Measurements from ENCODE around the gene XPR1.
"Not testable (repeated sequence)": the region's sequence is repeated elsewhere in the genome, so short reads cannot be mapped to it uniquely, and the experiment has no call there.

Gene XPR1

GRCh38 chr1:180724055-180724454, 92.2 kb downstream of the XPR1 start:
- DNase-seq: no peak

GRCh38 chr1:180726024-180726423, 94.2 kb downstream of the XPR1 start:
- not testable (repeated sequence) for DNase-seq

GRCh38 chr1:180727751-180728150, 95.9 kb downstream of the XPR1 start:
- not testable (repeated sequence) for DNase-seq

DNA sequence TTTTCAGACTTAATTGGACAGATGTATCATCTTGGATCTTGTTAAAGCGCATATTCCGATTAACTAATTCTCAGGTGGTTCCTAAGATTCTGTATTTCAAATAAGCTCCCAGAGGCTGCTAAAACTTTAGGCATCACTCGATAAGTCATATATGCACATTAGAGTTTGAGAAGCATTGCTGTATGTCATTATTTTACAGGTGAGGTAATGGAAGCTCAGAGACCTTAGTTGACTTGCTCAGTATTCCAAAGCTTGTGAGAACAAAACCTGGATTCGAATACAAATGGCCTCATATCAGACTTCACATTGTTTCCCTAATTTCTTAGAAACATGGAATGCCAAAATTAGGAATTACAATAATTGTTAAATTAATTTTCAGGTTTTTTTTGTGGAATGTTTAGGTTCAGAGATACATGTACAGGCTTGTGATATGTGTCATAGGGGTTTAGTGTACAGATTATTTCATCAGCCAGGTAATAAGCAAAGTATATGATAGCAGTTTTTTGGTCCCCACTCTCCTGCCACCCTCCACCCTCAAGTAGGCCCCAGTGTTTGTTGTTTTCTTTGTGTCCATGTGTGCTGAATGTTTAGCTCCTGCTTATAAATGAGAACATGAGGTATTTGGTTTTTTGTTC, 96.8 kb downstream of the XPR1 start:
- DNase-seq: no peak

GRCh38 chr1:180731131-180731530, 99.3 kb downstream of the XPR1 start:
- DNase-seq: no peak

DNA sequence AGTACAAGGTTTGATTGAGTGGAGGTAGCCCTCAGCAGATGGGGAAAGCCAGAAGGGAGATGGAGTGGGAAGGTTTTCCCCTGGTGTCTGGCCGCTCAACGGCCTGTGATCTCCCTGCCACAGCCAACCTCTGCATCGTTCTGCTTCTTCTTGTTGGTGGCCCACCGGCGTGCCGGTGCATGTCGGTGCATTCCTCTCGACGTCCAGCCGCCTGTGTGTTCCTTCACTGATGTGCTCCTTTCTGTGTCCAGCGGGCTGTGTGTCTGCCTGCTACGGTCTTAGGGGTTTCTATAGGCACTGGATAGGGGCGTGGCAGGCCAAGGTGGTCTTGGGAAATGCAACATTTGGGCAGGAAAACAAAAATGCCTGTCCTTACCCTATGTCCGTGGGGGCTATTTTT, 101.0 kb downstream of the XPR1 start:
- DNase-seq: no peak

GRCh38 chr1:180734366-180734765, 102.5 kb downstream of the XPR1 start:
- DNase-seq: no peak

DNA sequence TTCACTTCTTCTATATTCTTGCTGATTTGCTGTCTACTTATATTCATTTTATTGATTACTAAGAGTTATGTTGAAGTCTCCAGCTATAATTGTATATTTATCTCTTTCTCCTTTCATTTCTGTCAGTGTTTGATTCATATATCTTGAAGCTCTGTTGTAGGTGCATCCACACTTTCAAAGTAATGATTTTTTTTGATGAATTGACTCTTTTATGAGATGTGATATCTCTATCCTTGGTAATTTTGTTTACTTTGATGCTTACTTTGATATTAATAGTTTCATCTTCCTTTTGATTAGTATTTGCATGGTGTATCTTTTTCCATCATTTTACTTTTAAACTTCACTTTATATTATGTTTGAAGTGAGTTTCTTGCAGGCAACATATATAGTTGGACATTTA, 110.8 kb downstream of the XPR1 start:
- DNase-seq: no peak

GRCh38 chr1:180743868-180744267, 112.0 kb downstream of the XPR1 start:
- no peak for DNase-seq

GRCh38 chr1:180745098-180745497, 113.3 kb downstream of the XPR1 start:
- DNase-seq: no peak

GRCh38 chr1:180751921-180752320, 120.1 kb downstream of the XPR1 start:
- DNase-seq: no peak

DNA sequence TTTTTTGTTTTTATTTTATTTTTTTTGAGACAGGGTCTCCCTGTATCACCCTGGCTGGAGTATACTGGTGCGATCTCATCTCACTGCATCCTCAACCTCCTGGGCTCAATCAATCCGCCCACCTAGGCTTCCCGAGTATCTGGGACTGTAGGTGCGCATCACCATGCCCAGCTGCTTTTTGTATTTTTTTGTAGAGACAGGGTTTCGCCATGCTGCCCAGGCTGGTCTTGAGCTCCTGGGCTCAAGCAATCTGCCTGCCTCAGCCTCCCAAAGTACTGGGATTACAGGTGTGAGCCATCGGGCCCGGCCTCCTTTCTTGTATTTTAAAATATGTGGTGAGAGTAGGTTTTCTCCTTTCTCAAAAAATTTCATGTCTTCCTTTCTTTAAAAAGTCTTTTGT, 122.6 kb downstream of the XPR1 start:
- no peak for DNase-seq

DNA sequence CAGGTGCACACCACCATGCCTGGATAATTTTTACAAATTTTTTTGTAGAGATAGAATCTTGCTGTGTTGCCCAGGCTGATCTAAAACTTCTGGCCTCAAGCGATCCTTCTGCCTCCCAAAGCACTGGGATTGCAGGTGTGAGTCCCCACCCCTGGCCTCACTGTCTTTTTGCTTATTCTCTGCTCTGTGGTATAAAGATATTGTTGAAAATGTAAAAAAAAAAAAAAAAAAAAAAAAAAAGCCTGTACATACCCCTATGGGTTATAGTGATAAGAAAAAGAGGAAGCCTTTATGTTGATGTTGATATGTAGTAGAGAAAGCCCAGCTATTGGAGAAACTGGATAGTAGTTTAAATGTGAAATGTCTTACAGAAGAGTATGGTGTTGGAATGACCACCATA, 125.8 kb downstream of the XPR1 start:
- DNase-seq: no peak

GRCh38 chr1:180762796-180763195, 131.0 kb downstream of the XPR1 start:
- no peak for DNase-seq

DNA sequence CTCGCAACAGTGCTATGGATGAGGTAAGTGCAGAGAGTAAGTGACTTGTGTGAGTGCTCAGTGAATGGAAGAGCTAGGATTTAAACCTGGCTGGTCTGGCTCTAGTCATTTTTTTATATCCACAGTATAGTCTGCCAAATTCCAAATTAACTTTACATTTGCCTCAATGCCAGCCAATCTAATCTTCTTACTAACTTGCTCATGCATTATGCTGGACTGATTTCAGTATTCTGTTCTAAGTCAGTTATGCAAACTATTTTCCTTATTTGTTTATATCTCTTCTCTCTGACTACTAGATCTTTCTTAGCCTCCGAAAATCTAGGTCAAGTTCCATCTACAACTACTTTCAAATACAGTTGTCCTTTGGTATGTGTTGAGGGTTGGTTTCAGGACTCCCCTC, 133.3 kb downstream of the XPR1 start:
- DNase-seq: no peak

GRCh38 chr1:180769889-180770288, 138.1 kb downstream of the XPR1 start:
- DNase-seq: no peak

GRCh38 chr1:180773210-180773865, 141.5 kb downstream of the XPR1 start:
- DNase-seq: no peak

GRCh38 chr1:180775801-180776200, 144.0 kb downstream of the XPR1 start:
- no peak for DNase-seq

DNA sequence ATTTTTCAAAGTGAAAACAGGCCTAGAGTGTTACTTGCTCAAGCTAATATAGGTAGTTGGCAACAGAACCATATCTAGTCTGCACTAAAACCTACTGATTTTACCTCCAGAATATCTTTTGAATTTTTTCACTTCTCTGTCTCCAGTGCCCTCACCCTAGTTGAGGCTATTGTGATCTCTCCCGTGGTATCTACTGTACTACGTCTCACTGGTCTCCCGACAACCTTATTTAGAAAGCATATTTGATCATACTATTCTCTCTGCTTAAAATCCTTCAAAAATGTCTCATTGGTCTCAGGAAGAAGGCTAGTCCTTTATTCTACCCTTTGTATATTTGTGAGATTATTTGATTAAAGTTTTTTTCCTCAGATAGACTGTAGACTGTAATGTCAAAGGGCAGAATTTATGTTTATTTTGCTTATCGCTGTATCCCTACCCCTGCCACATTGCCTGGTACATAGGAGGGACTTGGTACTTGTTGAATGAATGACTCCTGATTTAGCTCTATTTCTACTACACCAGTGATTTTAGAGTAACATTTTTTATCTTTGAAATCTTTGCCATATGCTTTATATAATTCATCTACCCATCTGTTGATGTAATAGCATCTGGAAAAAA, 145.4 kb downstream of the XPR1 start:
- DNase-seq: no peak

DNA sequence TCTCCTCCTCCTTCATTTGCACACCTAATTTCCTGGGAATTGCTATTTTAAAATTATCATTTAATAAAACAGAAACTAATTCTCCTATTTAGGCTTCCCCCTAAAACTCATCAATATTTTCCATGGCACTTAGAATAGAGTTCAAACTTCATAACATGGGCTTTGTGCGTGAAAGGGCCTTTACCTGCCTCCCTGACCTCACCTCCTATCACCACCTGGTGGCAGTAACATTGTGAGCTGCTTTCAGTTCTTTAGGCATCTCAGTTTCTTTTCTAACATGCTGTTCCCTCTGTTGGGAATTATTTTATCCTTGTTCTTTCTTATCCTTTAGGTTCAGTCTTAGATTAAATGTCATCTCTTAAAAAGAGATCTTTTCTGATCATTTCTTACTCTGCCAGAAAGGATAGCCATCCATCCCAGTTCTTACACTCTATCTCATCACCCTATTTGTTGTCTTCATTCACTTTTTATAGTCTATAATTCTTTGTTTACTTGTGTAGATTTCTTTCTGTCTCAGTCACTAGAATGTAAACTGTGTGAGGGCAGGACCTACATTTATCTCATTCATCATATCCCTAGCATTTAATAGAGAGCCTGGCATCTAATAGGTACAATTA, 147.1 kb downstream of the XPR1 start:
- no peak for DNase-seq

DNA sequence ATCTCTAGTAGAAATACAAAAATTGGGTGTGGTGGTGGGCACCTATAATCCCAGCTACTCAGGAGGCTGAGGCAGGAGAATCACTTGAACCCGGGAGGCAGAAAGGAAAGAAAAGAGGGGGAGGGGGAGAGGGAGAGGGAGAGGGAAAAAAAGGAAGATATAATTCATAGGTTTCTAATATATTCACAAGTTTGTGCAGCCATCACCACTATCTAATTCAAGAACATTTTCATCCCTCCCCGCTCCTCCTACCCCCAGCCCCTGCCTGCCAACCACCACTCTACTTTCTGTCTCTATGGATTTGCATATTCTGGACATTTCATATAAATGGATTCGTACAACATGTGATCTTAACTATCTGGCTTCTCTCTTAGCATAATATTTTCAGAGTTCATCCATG, 147.8 kb downstream of the XPR1 start:
- DNase-seq: no peak

DNA sequence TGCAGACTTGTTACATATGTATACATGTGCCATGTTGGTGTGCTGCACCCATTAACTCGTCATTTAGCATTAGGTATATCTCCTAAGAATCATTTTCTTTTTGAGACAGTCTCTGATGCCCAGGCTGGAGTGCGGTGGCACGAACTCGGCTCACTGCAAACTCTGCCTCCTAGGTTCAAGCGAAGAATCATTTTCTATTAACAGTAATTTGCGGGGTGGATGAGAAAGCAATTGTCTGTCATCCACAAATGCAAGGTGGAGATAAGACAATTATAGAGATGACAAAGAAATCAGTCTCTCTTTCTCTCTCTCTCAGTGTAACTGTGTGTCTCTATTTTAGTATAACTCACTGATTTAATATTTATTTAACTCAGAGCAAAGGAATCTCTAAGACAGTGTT, 149.9 kb downstream of the XPR1 start:
- DNase-seq: no peak

DNA sequence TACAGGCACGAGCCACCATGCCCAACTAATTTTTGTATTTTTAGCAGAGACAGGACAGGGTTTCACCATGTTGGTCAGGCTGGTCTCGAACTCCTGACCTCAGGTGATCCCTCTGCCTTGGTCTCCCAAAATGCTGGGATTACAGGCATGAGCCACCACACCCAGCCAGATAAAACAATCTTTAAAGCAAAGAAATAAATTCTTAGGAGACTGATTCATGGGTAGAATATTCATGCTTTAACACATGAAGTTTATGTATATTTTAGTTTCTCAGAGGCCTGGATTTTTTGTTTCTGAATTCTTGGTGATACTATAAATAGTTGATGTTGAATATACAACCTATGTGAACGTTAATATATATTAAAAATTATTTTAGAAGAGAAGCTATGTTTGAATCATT, 153.5 kb downstream of the XPR1 start:
- DNase-seq: no peak

DNA sequence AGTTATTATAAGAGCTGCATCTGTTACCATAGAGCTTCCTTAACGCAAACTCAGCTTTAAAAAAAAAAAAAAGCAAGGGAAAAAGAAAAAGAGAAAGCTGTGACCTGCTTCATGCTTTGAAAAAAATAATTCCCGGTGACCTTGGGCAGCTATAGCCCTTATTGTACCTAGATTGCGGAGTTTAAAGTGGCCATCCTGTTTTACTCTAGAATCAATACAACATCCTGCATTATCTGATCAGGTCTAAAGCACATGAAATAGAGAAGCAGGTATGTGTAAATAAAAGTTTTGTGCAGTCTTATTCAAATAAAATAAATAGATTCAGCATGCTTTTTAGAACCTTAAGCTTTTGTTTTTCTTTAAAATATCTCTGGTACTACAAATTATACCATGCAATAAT, 154.1 kb downstream of the XPR1 start:
- no peak for DNase-seq

Data from CD4-positive, alpha-beta T cell treated with Interleukin-4 for 4 hours (primary cell).